HEK293 (cell line): ENCODE measurements around the gene SPDL1.

ENCODE experiments used
- KLF9 ChIP-seq: fragments of 450-650 bp; formaldehyde crosslinking; IDR thresholded peaks from 2 replicates; pipeline ENCODE4 v1.5.1; 2016; ENCODE audit warnings: missing biosample characterization, missing genetic modification characterization, low read depth
- SP2 ChIP-seq: fragments of 450-650 bp; formaldehyde crosslinking; IDR thresholded peaks from 2 replicates; pipeline ENCODE4 v1.5.1; 2016; ENCODE audit warnings: missing biosample characterization, missing genetic modification characterization
- ZNF558 ChIP-seq: fragments of 450-650 bp; formaldehyde crosslinking; IDR thresholded peaks from 2 replicates; pipeline ENCODE4 v1.5.1; 2016; ENCODE audit warnings: missing biosample characterization, missing genetic modification characterization

DNA sequence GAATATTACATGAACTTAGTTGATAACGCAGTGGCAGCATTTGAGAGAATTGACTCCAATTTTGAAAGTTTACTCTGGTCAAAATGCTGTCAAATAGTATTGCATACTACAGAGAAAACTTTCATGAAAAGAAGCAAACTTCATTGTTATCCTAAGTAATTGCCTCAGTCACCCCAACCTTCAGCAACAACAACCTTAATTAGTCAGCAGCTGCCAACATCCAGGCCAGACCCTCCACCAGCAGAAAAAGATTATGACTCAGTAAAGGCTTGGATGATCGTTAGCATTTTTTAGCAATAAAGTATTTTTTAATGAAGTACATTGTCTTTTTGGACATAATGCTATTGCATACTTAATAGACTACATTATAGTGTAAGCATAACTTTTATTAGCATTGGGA lies 40.8 kb upstream of the SPDL1 start:
- TF ChIP-seq KLF9 (tag by site-specific recombination) = no peak
- TF ChIP-seq ZNF558 (tag by site-specific recombination) = no peak
- no peak for TF ChIP-seq SP2
